K562 (cell line): ENCODE measurements around the gene ZNF487.
A peak's percentile ranks its signal among the peaks of the same experiment; 100 is the strongest.

ENCODE experiments used
- ARID4B ChIP-seq: sonication (generic); formaldehyde crosslinking; IDR thresholded peaks from 2 replicates; pipeline ENCODE4 v1.8.0; 2022; ENCODE audit warnings: mild to moderate bottlenecking, missing genetic modification reagents
- ATF4 ChIP-seq: fragments of 450-650 bp; formaldehyde crosslinking; IDR thresholded peaks from 2 replicates; pipeline ENCODE4 v1.4.0; 2022; ENCODE audit warnings: mild to moderate bottlenecking, moderate library complexity
- BCOR ChIP-seq: fragments of 450-650 bp; IDR thresholded peaks from 2 replicates; pipeline ENCODE4 v1.6.1; 2016
- BRCA1 ChIP-seq, 2 experiments: fragments of 450-650 bp in 1 of 2; sonication (generic) in 1 of 2; formaldehyde crosslinking in 1 of 2; IDR thresholded peaks; 2 replicates each; pipeline versions ENCODE4 v1.5.0 to v1.6.1; 2017 to 2020; ENCODE audit warnings: mild to moderate bottlenecking in 1 of 2, missing genetic modification reagents in 1 of 2
- CTCF ChIP-seq, 3 experiments: IDR thresholded peaks in 2 of 3; conservative IDR thresholded peaks in 1 of 3; 2 replicates each; pipeline ENCODE4 v1.5.1; 2011 to 2012; ENCODE audit warnings: low read length in 3 of 3, mild to moderate bottlenecking in 3 of 3, control low read depth in 2 of 3, improper control_type of control experiment in 1 of 3, inconsistent platforms in 1 of 3, low read depth in 1 of 3, mixed read lengths in 1 of 3, moderate library complexity in 1 of 3; ENCODE audit not compliant: insufficient read depth in 2 of 3
- CUX1 ChIP-seq: fragments of 200-800 bp; sonication (Bioruptor generic); IDR thresholded peaks from 2 replicates; pipeline ENCODE4 v1.6.1; 2016; ENCODE audit warnings: missing genetic modification characterization, missing compliant biosample characterization
- JUNB ChIP-seq: fragments of 450-650 bp; formaldehyde crosslinking; conservative IDR thresholded peaks from 2 replicates; pipeline ENCODE4 v1.4.0; 2020; ENCODE audit warnings: mild to moderate bottlenecking
- LCOR ChIP-seq: sonication (generic); formaldehyde crosslinking; IDR thresholded peaks from 2 replicates; pipeline ENCODE4 v1.8.0; 2022; ENCODE audit warnings: mild to moderate bottlenecking, missing genetic modification reagents
- MAX ChIP-seq: sonication (generic); formaldehyde crosslinking; IDR thresholded peaks from 2 replicates; pipeline ENCODE4 v1.9.0; 2022; ENCODE audit warnings: mild to moderate bottlenecking, missing genetic modification reagents
- MCM3 ChIP-seq: fragments of 450-650 bp; IDR thresholded peaks from 2 replicates; pipeline ENCODE4 v1.6.1; 2016
- PHTF2 ChIP-seq: fragments of 250-450 bp; sonication (Bioruptor Pico); IDR thresholded peaks from 2 replicates; pipeline ENCODE4 v1.5.0; 2021; ENCODE audit warnings: mild to moderate bottlenecking
- POLR2A ChIP-seq: fragments of 450-650 bp; conservative IDR thresholded peaks from 2 replicates; pipeline ENCODE4 v1.6.1; 2016
- POLR2AphosphoS2 ChIP-seq: IDR thresholded peaks from 2 replicates; pipeline ENCODE4 v1.6.1; 2012; ENCODE audit warnings: low read length, improper control_type of control experiment
- ZNF232 ChIP-seq: sonication (generic); formaldehyde crosslinking; IDR thresholded peaks from 2 replicates; pipeline ENCODE4 v1.8.0; 2022; ENCODE audit warnings: mild to moderate bottlenecking, missing genetic modification reagents

GRCh38 chr10:43420369-43421200 is 16.3 kb upstream of the ZNF487 start:
- TF ChIP-seq POLR2A: peak; percentile 83
- 0 out of 6 replicates have a peak, but pooled peaks of 1 of the 3 experiments have one; percentile 15 for TF ChIP-seq CTCF (IDR thresholded peaks at IDR 0.05 in 2 of 3, conservative IDR thresholded peaks at IDR 0.05 in 1 of 3; ENCODE audit: insufficient read depth in 2 of 3, low read depth in 1 of 3, low read length in 3 of 3)
- TF ChIP-seq POLR2AphosphoS2: no peak
- TF ChIP-seq CUX1 (CRISPR knock-in tag): peak; percentile 91; the same call in 1 of the 2 replicates
- TF ChIP-seq LCOR: no peak
- TF ChIP-seq ARID4B: peak; percentile 46; the same call in 1 of the 2 replicates
- no peak for TF ChIP-seq ZNF232 (CRISPR knock-in tag)
- no peak for TF ChIP-seq JUNB
- no peak for TF ChIP-seq BRCA1 (IDR thresholded peaks at IDR 0.05)
- TF ChIP-seq BRCA1 (CRISPR knock-in tag; IDR thresholded peaks at IDR 0.05): no peak
- peak; percentile 51; the same call in 1 of the 2 replicates for TF ChIP-seq BCOR
- TF ChIP-seq PHTF2: no peak
- no peak; the same call in none of the 2 replicates for TF ChIP-seq MAX (CRISPR knock-in tag)
- TF ChIP-seq ATF4: no peak
- TF ChIP-seq MCM3: no peak
